ENCODE results near the gene KPNA3. TPM values are rescaled to one million over a fixed set of nuclear protein-coding genes. Genes with fewer than 3 reads are reported as not detected.

The KPNA3 gene
- total RNA-seq, 3 donors from 2014 or later = 20.0 to 45.6 (median 24.6) TPM

- Histone ChIP-seq H3K9me3 (no peaks in the 10 kb centered on the region), H3K4me1 (ENCODE audit: low read depth) (no peaks in the 10 kb centered on the region), H3K36me3 (ENCODE audit: low read depth) (no peaks in the 10 kb centered on the region), H3K4me3 (no peak overlapping the region)
- ATAC-seq (no peak), DNase-seq (no peak)
- no peak for TF ChIP-seq CTCF (IDR thresholded peaks at IDR 0.05)
- intact Hi-C loops (cut with DNase I, micrococcal nuclease) = no loop called here
Observed at GRCh38 chr13:49802426-49802825, 9.9 kb upstream of the KPNA3 start.

GRCh38 chr13:49791711-49792549 lies 552 bp downstream of the KPNA3 start:
- Histone ChIP-seq H3K4me1 (ENCODE audit: low read depth) (peaks cover 15% of the 10 kb centered on the region), H3K9me3 (no peaks in the 10 kb centered on the region), H3K4me3 (peak overlapping the region; percentile 91), H3K36me3 (ENCODE audit: low read depth) (peaks cover 7% of the 10 kb centered on the region)
- intact Hi-C loops (cut with DNase I, micrococcal nuclease) = loop anchor here in 1 of 2 donors (10.0 kb wide), 1 partner anchor 97 kb away; the partner anchor contains the start of gene EBPL
- DNase-seq (peak; percentile 62 to 76 (median 71)), ATAC-seq (peak; percentile 34)
- no peak for TF ChIP-seq CTCF (IDR thresholded peaks at IDR 0.05)

- ATAC-seq (no peak), DNase-seq (peak in 1 of 3 donors; percentile 53)
- TF ChIP-seq CTCF (IDR thresholded peaks at IDR 0.05) = no peak
- H3K36me3 ChIP-seq (ENCODE audit: low read depth) = peaks cover 7% of the 10 kb centered on the region
- intact Hi-C loops (cut with DNase I, micrococcal nuclease) = loop anchor here in 1 of 2 donors (10.0 kb wide), 1 partner anchor 97 kb away; the partner anchor contains the start of gene EBPL
- H3K9me3 ChIP-seq = no peaks in the 10 kb centered on the region
- H3K4me3 ChIP-seq = peak overlapping the region; percentile 91
- H3K4me1 ChIP-seq (ENCODE audit: low read depth) = peaks cover 15% of the 10 kb centered on the region
Observed at GRCh38 chr13:49791315-49791710, 1.2 kb downstream of the KPNA3 start.

GRCh38 chr13:49789968-49790367 lies 2.5 kb downstream of the KPNA3 start:
- DNase-seq (no peak), ATAC-seq (no peak)
- Histone ChIP-seq H3K4me1 (ENCODE audit: low read depth) (peaks cover 15% of the 10 kb centered on the region), H3K4me3 (no peak overlapping the region), H3K9me3 (no peaks in the 10 kb centered on the region), H3K36me3 (ENCODE audit: low read depth) (peaks cover 7% of the 10 kb centered on the region)
- intact Hi-C loops (cut with DNase I, micrococcal nuclease) = loop anchor here in 1 of 2 donors (10.0 kb wide), 1 partner anchor 95 kb away; the partner anchor contains the start of gene EBPL
- no peak for TF ChIP-seq CTCF (IDR thresholded peaks at IDR 0.05)

GRCh38 chr13:49786401-49787008 lies 6.0 kb downstream of the KPNA3 start:
- ATAC-seq = no peak
- no peak overlapping the region for H3K4me3 ChIP-seq
- intact Hi-C loops (cut with DNase I, micrococcal nuclease) = no loop called here
- H3K36me3 ChIP-seq (ENCODE audit: low read depth) = no peaks in the 10 kb centered on the region
- DNase-seq = no peak
- peaks cover 10% of the 10 kb centered on the region for H3K4me1 ChIP-seq (ENCODE audit: low read depth)
- no peaks in the 10 kb centered on the region for H3K9me3 ChIP-seq
- TF ChIP-seq CTCF (IDR thresholded peaks at IDR 0.05) = no peak
